Measurements from ENCODE around the gene RBM20.

Gene RBM20

GRCh38 chr10:110813743-110814472 lies 169.8 kb downstream of the RBM20 start:
- DNase-seq: no peak

GRCh38 chr10:110815354-110816004 lies 171.3 kb downstream of the RBM20 start:
- DNase-seq: no peak

- no peak for DNase-seq
Measured at GRCh38 chr10:110817614-110818013, 173.5 kb downstream of the RBM20 start.

- DNase-seq: no peak
Measured at GRCh38 chr10:110818311-110819256, 174.4 kb downstream of the RBM20 start.

- no peak for DNase-seq
Measured at GRCh38 chr10:110820321-110820814, 176.2 kb downstream of the RBM20 start.

GRCh38 chr10:110821508-110821907 lies 177.4 kb downstream of the RBM20 start:
- DNase-seq: no peak

GRCh38 chr10:110822035-110822711 lies 178.0 kb downstream of the RBM20 start:
- DNase-seq: no peak

GRCh38 chr10:110822712-110823311 lies 178.7 kb downstream of the RBM20 start:
- DNase-seq: no peak

GRCh38 chr10:110824152-110824441 lies 180.0 kb downstream of the RBM20 start:
- DNase-seq: no peak

- no peak for DNase-seq
Measured at GRCh38 chr10:110824660-110825059, 180.5 kb downstream of the RBM20 start.

GRCh38 chr10:110825508-110825907 lies 181.4 kb downstream of the RBM20 start:
- DNase-seq: no peak

GRCh38 chr10:110827410-110827809 lies 183.3 kb downstream of the RBM20 start:
- no peak for DNase-seq

- DNase-seq: no peak
Measured at GRCh38 chr10:110827875-110828274, 183.7 kb downstream of the RBM20 start.

GRCh38 chr10:110828525-110828924 lies 184.4 kb downstream of the RBM20 start:
- DNase-seq: no peak

GRCh38 chr10:110829721-110830410 lies 185.7 kb downstream of the RBM20 start:
- DNase-seq: no peak

- no peak for DNase-seq
Measured at GRCh38 chr10:110833234-110833940, 189.3 kb downstream of the RBM20 start.

- no peak for DNase-seq
Measured at GRCh38 chr10:110833941-110834628, 189.9 kb downstream of the RBM20 start.

- no peak for DNase-seq
Measured at GRCh38 chr10:110834629-110835301, 190.6 kb downstream of the RBM20 start.

- DNase-seq: no peak
Measured at GRCh38 chr10:110835841-110836240, 191.7 kb downstream of the RBM20 start.

GRCh38 chr10:110836706-110837105 lies 192.6 kb downstream of the RBM20 start:
- DNase-seq: no peak
